Stimulated activated CD8-positive, alpha-beta memory T cell treated with anti-CD3 and anti-CD28 coated beads, Interleukin-15, amount 100 ng/mL, for 1 hour (primary cell): ENCODE results near the gene BACH2.
"Not testable (repeated sequence)": the region's sequence is repeated elsewhere in the genome, so short reads cannot be mapped to it uniquely, and the experiment has no call there.

Source experiments
- DNase-seq: peaks from one replicate; pipeline ENCODE4 v3.0.0-alpha.2; 2020; ENCODE audit warnings: low read depth

The BACH2 gene

GRCh38 chr6:90065173-90065572 lies 231.5 kb downstream of the BACH2 start:
- DNase-seq: no peak

GRCh38 chr6:90062667-90063066 lies 234.0 kb downstream of the BACH2 start:
- DNase-seq: no peak

- no peak for DNase-seq
Measured at GRCh38 chr6:90062051-90062450, 234.6 kb downstream of the BACH2 start.

- DNase-seq: not testable (repeated sequence)
Measured at GRCh38 chr6:90059178-90059577, 237.5 kb downstream of the BACH2 start.

GRCh38 chr6:90055924-90056323 lies 240.7 kb downstream of the BACH2 start:
- DNase-seq: not testable (repeated sequence)

- DNase-seq: not testable (repeated sequence)
Measured at GRCh38 chr6:90054193-90054592, 242.4 kb downstream of the BACH2 start.

- no peak for DNase-seq
Measured at GRCh38 chr6:90053614-90054013, 243.0 kb downstream of the BACH2 start.

- DNase-seq: no peak
Measured at GRCh38 chr6:90049295-90049694, 247.3 kb downstream of the BACH2 start.

- no peak for DNase-seq
Measured at GRCh38 chr6:90048206-90048967, 248.3 kb downstream of the BACH2 start.

GRCh38 chr6:90045535-90045934 lies 251.1 kb downstream of the BACH2 start:
- DNase-seq: no peak

- DNase-seq: no peak
Measured at GRCh38 chr6:90044833-90045381, 251.7 kb downstream of the BACH2 start.

- no peak for DNase-seq
Measured at GRCh38 chr6:90044182-90044832, 252.3 kb downstream of the BACH2 start.

- no peak for DNase-seq
Measured at GRCh38 chr6:90040931-90041330, 255.7 kb downstream of the BACH2 start.

GRCh38 chr6:90039911-90040310 lies 256.7 kb downstream of the BACH2 start:
- DNase-seq: no peak

GRCh38 chr6:90038961-90039653 lies 257.5 kb downstream of the BACH2 start:
- no peak for DNase-seq

- no peak for DNase-seq
Measured at GRCh38 chr6:90036963-90037362, 259.7 kb downstream of the BACH2 start.

GRCh38 chr6:90035047-90035723 lies 261.5 kb downstream of the BACH2 start:
- DNase-seq: no peak

- no peak for DNase-seq
Measured at GRCh38 chr6:90033746-90034271, 262.8 kb downstream of the BACH2 start.

- not testable (repeated sequence) for DNase-seq
Measured at GRCh38 chr6:90032489-90033212, 264.0 kb downstream of the BACH2 start.

GRCh38 chr6:90028995-90029635 lies 267.5 kb downstream of the BACH2 start:
- DNase-seq: no peak
